Mesothelial cell of epicardium (in vitro differentiated cells): Measurements from ENCODE around the gene MSRB3. TPM values are rescaled to one million over a fixed set of nuclear protein-coding genes. Genes with fewer than 3 reads are reported as not detected.

Experiments used
- DNase-seq, 2 experiments: peaks; one replicate each; pipeline ENCODE4 v3.0.0; 2021; ENCODE audit warnings: low spot score in 2 of 2; ENCODE audit not compliant: unreplicated experiment in 2 of 2
- H3K27ac Mint-ChIP-seq: 2 replicates; pipeline ENCODE4 v1.8.0; 2021; ENCODE audit warnings: mixed read lengths
- H3K27me3 Mint-ChIP-seq: 2 replicates; pipeline ENCODE4 v1.8.0; 2021; ENCODE audit warnings: low read depth, mixed read lengths
- H3K36me3 Mint-ChIP-seq: 2 replicates; pipeline ENCODE4 v1.8.0; 2021; ENCODE audit warnings: mixed read lengths
- H3K4me1 Mint-ChIP-seq: 2 replicates; pipeline ENCODE4 v1.8.0; 2021; ENCODE audit warnings: mixed read lengths
- H3K4me3 Mint-ChIP-seq: 2 replicates; pipeline ENCODE4 v1.8.0; 2021; ENCODE audit warnings: mild to moderate bottlenecking, moderate library complexity, mixed read lengths
- H3K9me3 Mint-ChIP-seq: 2 replicates; pipeline ENCODE4 v1.8.0; 2021; ENCODE audit warnings: mixed read lengths
- total RNA-seq: library from RNA; stranded (reverse); gene quantifications from 3 replicates; pipeline ENCODE4 v1.2.1, GENCODE V29; 2021
- TF ChIP-seq, protein P1 (sequence below): fragments of 200-600 bp; sonication (generic); IDR thresholded peaks from one replicate; pipeline ENCODE4 v1.5.0; 2021; ENCODE audit warnings: antibody characterized with exemption; ENCODE audit not compliant: unreplicated experiment

Gene MSRB3
- total RNA-seq, 1 donor from 2014 or later = 20.4 TPM

DNA sequence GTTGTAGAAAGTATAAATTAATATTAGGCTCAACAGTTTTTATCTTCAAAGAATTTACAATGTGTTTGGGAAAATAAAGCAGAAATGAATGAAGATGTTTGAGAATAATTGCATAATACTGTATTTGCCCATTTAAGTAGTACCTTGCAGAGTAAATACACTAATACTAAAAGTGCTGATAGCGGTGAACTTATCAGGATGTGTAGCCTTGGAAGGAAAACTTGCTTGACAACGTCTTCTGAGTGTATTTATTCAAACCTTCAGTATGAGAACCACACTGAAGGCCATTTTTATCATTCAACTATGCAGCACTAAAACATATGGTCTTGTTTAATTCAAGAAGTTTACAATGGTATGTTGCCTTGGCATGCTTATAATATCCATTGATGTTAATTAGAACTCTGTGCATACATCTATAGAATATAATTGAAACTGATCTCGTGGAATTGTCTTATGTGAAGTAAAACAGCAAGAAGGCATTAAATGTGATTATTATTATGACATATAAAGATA lies 41.3 kb downstream of the MSRB3 start:
- TF ChIP-seq, protein P1, sequence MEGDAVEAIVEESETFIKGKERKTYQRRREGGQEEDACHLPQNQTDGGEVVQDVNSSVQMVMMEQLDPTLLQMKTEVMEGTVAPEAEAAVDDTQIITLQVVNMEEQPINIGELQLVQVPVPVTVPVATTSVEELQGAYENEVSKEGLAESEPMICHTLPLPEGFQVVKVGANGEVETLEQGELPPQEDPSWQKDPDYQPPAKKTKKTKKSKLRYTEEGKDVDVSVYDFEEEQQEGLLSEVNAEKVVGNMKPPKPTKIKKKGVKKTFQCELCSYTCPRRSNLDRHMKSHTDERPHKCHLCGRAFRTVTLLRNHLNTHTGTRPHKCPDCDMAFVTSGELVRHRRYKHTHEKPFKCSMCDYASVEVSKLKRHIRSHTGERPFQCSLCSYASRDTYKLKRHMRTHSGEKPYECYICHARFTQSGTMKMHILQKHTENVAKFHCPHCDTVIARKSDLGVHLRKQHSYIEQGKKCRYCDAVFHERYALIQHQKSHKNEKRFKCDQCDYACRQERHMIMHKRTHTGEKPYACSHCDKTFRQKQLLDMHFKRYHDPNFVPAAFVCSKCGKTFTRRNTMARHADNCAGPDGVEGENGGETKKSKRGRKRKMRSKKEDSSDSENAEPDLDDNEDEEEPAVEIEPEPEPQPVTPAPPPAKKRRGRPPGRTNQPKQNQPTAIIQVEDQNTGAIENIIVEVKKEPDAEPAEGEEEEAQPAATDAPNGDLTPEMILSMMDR = no peak
- Mint-ChIP-seq H3K9me3 (no peaks in the 10 kb centered on the region), H3K4me1 (peaks cover 44% of the 10 kb centered on the region), H3K27me3 (no peaks in the 10 kb centered on the region), H3K27ac (no peak overlapping the region), H3K4me3 (no peak overlapping the region), H3K36me3 (no peaks in the 10 kb centered on the region)
- no peak for DNase-seq

DNA sequence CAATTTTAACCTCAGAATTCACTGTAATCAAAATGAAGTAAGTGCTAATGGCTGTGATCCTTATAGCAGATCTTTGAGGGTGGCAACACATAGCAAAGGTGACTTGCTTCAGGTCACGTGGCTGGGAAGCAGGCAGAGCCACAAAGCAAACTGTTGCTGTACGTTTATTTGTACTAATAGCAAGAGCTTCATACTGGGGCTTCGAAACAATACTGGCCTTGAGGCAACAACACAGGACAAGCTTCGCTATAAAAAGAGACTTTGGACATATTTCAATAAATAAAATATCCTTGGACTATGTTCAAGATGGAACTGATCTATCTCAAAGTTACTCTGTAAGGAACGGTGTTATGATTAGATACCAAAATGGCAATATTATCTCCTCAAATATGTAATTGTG lies 44.6 kb downstream of the MSRB3 start:
- Mint-ChIP-seq H3K27ac (no peak overlapping the region), H3K4me3 (no peak overlapping the region), H3K4me1 (peaks cover 63% of the 10 kb centered on the region), H3K9me3 (no peaks in the 10 kb centered on the region), H3K36me3 (no peaks in the 10 kb centered on the region), H3K27me3 (no peaks in the 10 kb centered on the region)
- TF ChIP-seq, protein P1 = no peak
- no peak for DNase-seq

GRCh38 chr12:65324056-65324455 lies 45.6 kb downstream of the MSRB3 start:
- Mint-ChIP-seq H3K36me3 (no peaks in the 10 kb centered on the region), H3K4me3 (no peak overlapping the region), H3K27ac (peak overlapping the region; percentile 58), H3K27me3 (no peaks in the 10 kb centered on the region), H3K9me3 (no peaks in the 10 kb centered on the region), H3K4me1 (peaks cover 67% of the 10 kb centered on the region)
- DNase-seq = no peak
- TF ChIP-seq, protein P1 = no peak

GRCh38 chr12:65324551-65324950 lies 46.1 kb downstream of the MSRB3 start:
- TF ChIP-seq, protein P1 = no peak
- H3K4me1 Mint-ChIP-seq = peaks cover 62% of the 10 kb centered on the region
- H3K36me3 Mint-ChIP-seq = no peaks in the 10 kb centered on the region
- H3K9me3 Mint-ChIP-seq = no peaks in the 10 kb centered on the region
- DNase-seq = no peak
- peak overlapping the region; percentile 58 for H3K27ac Mint-ChIP-seq
- no peaks in the 10 kb centered on the region for H3K27me3 Mint-ChIP-seq
- H3K4me3 Mint-ChIP-seq = no peak overlapping the region

- TF ChIP-seq, protein P1 = no peak
- H3K4me1 Mint-ChIP-seq = peaks cover 64% of the 10 kb centered on the region
- no peaks in the 10 kb centered on the region for H3K9me3 Mint-ChIP-seq
- DNase-seq = no peak
- H3K36me3 Mint-ChIP-seq = no peaks in the 10 kb centered on the region
- H3K27me3 Mint-ChIP-seq = no peaks in the 10 kb centered on the region
- H3K4me3 Mint-ChIP-seq = no peak overlapping the region
- H3K27ac Mint-ChIP-seq = peak overlapping the region; percentile 78
These were observed 46.7 kb downstream of the MSRB3 start for GRCh38 chr12:65325183-65325582.

GRCh38 chr12:65326616-65327015 lies 48.1 kb downstream of the MSRB3 start:
- Mint-ChIP-seq H3K9me3 (no peaks in the 10 kb centered on the region), H3K4me1 (peaks cover 69% of the 10 kb centered on the region), H3K4me3 (no peak overlapping the region), H3K36me3 (no peaks in the 10 kb centered on the region), H3K27me3 (no peaks in the 10 kb centered on the region), H3K27ac (peak overlapping the region; percentile 88)
- TF ChIP-seq, protein P1 = no peak
- DNase-seq = no peak
